ENCODE data around the gene HECTD4. TPM values are rescaled to one million over a fixed set of nuclear protein-coding genes. Genes with fewer than 3 reads are reported as not detected.
"Not testable (repeated sequence)": the region's sequence is repeated elsewhere in the genome, so short reads cannot be mapped to it uniquely, and the experiment has no call there.

The HECTD4 gene
- total and polyA plus RNA-seq, 2 donors (not counting 1 experiment from before 2014, with no cell fraction given), result 46.4 to 92.2 TPM

GRCh38 chr12:112340230-112340629 lies 42.0 kb downstream of the HECTD4 start:
- Mint-ChIP-seq H3K27me3 (no peaks in the 10 kb centered on the region), H3K4me3 (no peak overlapping the region), H3K27ac (no peak overlapping the region), H3K4me1 (peaks cover 36% of the 10 kb centered on the region), H3K9me3 (ENCODE audit: insufficient read depth) (no peaks in the 10 kb centered on the region)
- DNase-seq (no peak), ATAC-seq (ENCODE audit: low read depth) (no peak)
- no peak for TF ChIP-seq CTCF (IDR thresholded peaks at IDR 0.05)
- no peak for TF ChIP-seq EZH2 (IDR thresholded peaks at IDR 0.05; ENCODE audit: borderline replicate concordance, insufficient read depth, low read depth, low read length, poor library complexity, severe bottlenecking)
- H3K9ac ChIP-seq (ENCODE audit: low read length), result no peak overlapping the region
- no peak overlapping the region for H3K4me2 ChIP-seq (replicated peaks; ENCODE audit: low read depth, low read length, poor library complexity, severe bottlenecking)
- H3K27ac ChIP-seq (ENCODE audit: low read length in 2 of 2), result no peak overlapping the region
- H3K27me3 ChIP-seq (replicated peaks in 1 of 4; ENCODE audit: control extremely low read depth in 1 of 4, control insufficient read depth in 3 of 4, insufficient read depth in 4 of 4, low read length in 3 of 4), result no peaks in the 10 kb centered on the region
- CTCF ChIA-PET, result interaction anchor here (1.2 kb wide), 1 partner anchor 10 kb away, joined by 4 read pairs; no protein-coding TSS in a partner anchor
- peaks cover 0 to 4% of the 10 kb centered on the region in 2 donors for H3K4me1 ChIP-seq (ENCODE audit: control insufficient read depth in 2 of 2, insufficient read depth in 2 of 2, low read length in 2 of 2)
- intact Hi-C loops (cut with micrococcal nuclease), result no loop called here
- no peak overlapping the region for H2AFZ ChIP-seq (ENCODE audit: insufficient read depth, low read depth, low read length, poor library complexity, severe bottlenecking)
- H3K79me2 ChIP-seq (ENCODE audit: control insufficient read depth, insufficient read depth, low read length), result peaks cover 84% of the 10 kb centered on the region
- POLR2A ChIA-PET, result no interaction called here
- 93% methylated on average over 2 of the region's 3 CpGs for WGBS (ENCODE audit: insufficient coverage)
- H4K20me1 ChIP-seq (ENCODE audit: control insufficient read depth, insufficient read depth, low read length, poor library complexity, severe bottlenecking), result peaks cover 24% of the 10 kb centered on the region
- H3K36me3 ChIP-seq (replicated peaks in 1 of 2; ENCODE audit: control extremely low read depth in 1 of 2, control insufficient read depth in 1 of 2, extremely low read depth in 1 of 2, insufficient read depth in 2 of 2, low read length in 1 of 2), result no peaks in the 10 kb centered on the region
- H3K9me3 ChIP-seq (ENCODE audit: control extremely low read depth in 1 of 3, control insufficient read depth in 2 of 3, insufficient read depth in 1 of 3, low read length in 2 of 3), result no peaks in the 10 kb centered on the region
- no peak overlapping the region for H3K4me3 ChIP-seq (ENCODE audit: control extremely low read depth in 1 of 5, extremely low read depth in 1 of 5, insufficient read depth in 1 of 5, low read depth in 2 of 5, low read length in 4 of 5)

- ATAC-seq (ENCODE audit: low read depth); H3K27me3 Mint-ChIP-seq; DNase-seq; H3K4me3 ChIP-seq (ENCODE audit: control extremely low read depth in 1 of 5, extremely low read depth in 1 of 5, insufficient read depth in 1 of 5, low read depth in 2 of 5, low read length in 4 of 5); H3K4me2 ChIP-seq (replicated peaks; ENCODE audit: low read depth, low read length, poor library complexity, severe bottlenecking); H3K4me3 Mint-ChIP-seq; H3K4me1 ChIP-seq (ENCODE audit: control insufficient read depth in 2 of 2, insufficient read depth in 2 of 2, low read length in 2 of 2); H3K9ac ChIP-seq (ENCODE audit: low read length); H3K36me3 ChIP-seq (replicated peaks in 1 of 2; ENCODE audit: control extremely low read depth in 1 of 2, control insufficient read depth in 1 of 2, extremely low read depth in 1 of 2, insufficient read depth in 2 of 2, low read length in 1 of 2); H3K9me3 ChIP-seq (ENCODE audit: control extremely low read depth in 1 of 3, control insufficient read depth in 2 of 3, insufficient read depth in 1 of 3, low read length in 2 of 3); intact Hi-C loops (cut with micrococcal nuclease); H3K27ac ChIP-seq (ENCODE audit: low read length in 2 of 2); H3K27me3 ChIP-seq (replicated peaks in 1 of 4; ENCODE audit: control extremely low read depth in 1 of 4, control insufficient read depth in 3 of 4, insufficient read depth in 4 of 4, low read length in 3 of 4); POLR2A ChIA-PET; H2AFZ ChIP-seq (ENCODE audit: insufficient read depth, low read depth, low read length, poor library complexity, severe bottlenecking); CTCF ChIA-PET; H3K27ac Mint-ChIP-seq; H3K9me3 Mint-ChIP-seq (ENCODE audit: insufficient read depth): not testable (repeated sequence)
- WGBS (ENCODE audit: insufficient coverage), result no CpG with 5 or more reads among the region's 1 CpG
- Histone ChIP-seq H3K79me2 (ENCODE audit: control insufficient read depth, insufficient read depth, low read length) (peaks cover 79% of the 10 kb centered on the region), H4K20me1 (ENCODE audit: control insufficient read depth, insufficient read depth, low read length, poor library complexity, severe bottlenecking) (peaks cover 33% of the 10 kb centered on the region)
- peaks cover 26% of the 10 kb centered on the region for H3K4me1 Mint-ChIP-seq
Observed at GRCh38 chr12:112334999-112335398, 47.2 kb downstream of the HECTD4 start.

Data from B cell (primary cell).